HG02798 (cell line): ENCODE measurements around the gene UGT1A9.
"Not testable (repeated sequence)": the region's sequence is repeated elsewhere in the genome, so short reads cannot be mapped to it uniquely, and the experiment has no call there.

Experiments
- ATAC-seq: cut with Tn5 transposase; IDR thresholded peaks from one replicate; pipeline ENCODE4 v1.9.1; 2021; ENCODE audit warnings: mild to moderate bottlenecking; ENCODE audit not compliant: unreplicated experiment, poor library complexity

Gene UGT1A9

DNA sequence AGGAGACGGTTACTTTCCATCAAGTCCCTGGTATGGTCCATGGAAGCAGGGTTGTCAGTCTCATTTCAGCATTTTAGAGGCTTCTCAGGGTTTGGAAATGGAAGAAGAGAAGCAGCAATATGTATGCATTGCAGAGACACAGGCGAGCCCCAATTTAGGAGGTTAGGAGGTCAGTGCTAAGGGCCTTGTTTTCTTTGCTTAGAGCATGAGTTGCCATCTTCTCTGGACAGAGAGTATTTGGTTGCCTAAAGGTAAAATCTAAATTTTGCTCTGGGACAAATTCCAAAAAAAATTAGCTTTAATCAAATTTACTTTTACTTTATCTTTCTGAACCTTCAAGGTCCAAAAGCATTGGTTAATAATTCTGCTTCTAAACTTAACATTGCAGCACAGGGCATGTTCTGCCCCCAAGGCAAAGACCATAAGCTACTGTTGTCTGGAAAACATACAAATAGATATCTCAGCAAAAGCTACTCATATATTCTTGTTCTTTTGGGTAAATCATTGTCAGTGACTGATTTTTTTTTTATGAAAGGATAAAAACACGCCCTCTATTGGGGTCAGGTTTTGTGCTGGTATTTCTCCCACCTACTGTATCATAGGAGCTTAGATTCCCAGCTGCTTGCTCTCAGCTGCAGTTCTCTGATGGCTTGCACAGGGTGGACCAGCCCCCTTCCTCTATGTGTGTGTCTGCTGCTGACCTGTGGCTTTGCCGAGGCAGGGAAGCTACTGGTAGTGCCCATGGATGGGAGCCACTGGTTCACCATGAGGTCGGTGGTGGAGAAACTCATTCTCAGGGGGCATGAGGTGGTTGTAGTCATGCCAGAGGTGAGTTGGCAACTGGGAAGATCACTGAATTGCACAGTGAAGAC, at the start of gene UGT1A9:
TSS of gene UGT1A9 (plus strand) at position 609 of the 872 bp plus-strand sequence. CDS start at position 646, 37 bp downstream.
- ATAC-seq = no peak

DNA sequence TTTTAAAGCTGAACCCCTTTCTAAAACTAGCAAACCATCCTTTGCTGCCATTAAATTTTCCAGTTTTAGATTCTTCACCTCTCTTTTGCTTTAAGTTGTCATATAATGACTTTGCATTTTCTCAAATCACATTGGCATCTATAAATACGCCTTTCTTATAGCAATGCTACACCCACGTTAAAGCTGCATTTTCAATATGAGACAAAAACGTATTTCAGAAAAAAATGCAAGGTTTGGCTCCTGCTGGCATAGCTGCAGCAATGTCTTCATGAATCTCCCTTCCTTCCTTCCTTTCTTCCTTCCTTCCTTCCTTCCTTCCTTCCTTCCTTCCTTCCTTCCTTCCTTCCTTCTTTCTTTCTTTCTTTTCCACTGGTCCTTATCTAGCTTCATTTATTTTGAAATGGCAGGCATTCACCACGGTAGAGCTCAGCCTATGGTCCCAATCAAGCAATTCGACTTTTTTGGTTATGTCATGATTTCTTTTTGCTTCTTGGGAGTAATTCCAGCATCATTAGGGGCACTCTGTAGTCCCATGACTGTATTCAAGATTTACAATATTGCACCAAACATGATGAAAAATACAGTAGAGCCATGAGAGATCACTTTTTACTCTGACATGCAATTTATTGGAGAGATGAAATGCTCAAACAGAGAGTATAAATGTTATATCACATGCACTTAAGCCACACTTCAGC, 44.2 kb upstream of the UGT1A9 start:
- ATAC-seq = no peak

DNA sequence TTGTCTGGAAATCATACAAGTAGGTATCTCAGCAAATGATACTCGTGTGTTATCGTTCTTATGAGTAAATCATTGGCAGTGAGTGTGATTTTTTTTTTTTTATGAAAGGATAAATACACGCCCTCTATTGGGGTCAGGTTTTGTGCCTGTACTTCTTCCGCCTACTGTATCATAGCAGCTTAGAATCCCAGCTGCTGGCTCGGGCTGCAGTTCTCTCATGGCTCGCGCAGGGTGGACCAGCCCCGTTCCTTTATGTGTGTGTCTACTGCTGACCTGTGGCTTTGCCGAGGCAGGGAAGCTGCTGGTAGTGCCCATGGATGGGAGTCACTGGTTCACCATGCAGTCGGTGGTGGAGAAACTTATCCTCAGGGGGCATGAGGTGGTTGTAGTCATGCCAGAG, 35.4 kb upstream of the UGT1A9 start, which contains the start of gene UGT1A10:
TSS of gene UGT1A10 (plus strand) at position 143 of the 400 bp plus-strand sequence. CDS start at position 218, 75 bp downstream.
- not testable (repeated sequence) for ATAC-seq

DNA sequence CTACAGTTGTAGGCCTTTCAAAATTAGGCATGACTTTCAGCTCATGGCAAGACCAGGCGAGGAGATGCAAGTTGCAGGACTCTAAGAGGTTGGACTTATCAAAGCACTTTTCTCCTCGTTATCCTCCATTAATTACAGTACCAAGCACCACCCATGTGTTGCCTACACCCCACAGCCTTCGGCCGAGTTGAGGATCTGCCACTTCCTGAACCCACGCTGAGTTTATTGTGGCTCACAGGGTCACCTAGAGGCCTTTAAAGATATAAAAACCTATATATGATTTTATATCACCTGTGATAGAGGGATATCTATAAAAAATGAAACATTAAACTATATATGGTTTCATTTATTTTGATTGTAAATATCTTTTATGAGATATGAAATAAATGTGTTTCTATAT, 32.9 kb upstream of the UGT1A9 start:
- no peak for ATAC-seq

DNA sequence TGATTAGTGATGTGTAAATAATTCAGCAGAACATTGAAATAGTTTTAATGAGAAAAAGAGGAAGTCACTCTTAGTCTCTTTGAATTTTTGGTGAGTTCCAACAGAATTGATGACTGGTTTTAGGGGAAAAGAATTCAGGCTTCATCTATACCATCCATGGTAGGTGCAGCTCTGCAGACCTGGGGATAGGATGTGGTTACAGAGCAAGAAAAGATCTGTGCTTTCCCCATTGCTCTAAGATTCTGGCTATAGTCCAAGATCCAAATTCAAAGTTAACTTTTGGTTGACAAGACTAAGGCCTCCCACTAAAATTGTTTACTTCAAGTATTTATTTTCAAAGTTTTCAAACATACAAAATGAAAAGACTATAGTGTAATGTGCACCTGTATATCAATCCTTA, 31.8 kb upstream of the UGT1A9 start:
- no peak for ATAC-seq

DNA sequence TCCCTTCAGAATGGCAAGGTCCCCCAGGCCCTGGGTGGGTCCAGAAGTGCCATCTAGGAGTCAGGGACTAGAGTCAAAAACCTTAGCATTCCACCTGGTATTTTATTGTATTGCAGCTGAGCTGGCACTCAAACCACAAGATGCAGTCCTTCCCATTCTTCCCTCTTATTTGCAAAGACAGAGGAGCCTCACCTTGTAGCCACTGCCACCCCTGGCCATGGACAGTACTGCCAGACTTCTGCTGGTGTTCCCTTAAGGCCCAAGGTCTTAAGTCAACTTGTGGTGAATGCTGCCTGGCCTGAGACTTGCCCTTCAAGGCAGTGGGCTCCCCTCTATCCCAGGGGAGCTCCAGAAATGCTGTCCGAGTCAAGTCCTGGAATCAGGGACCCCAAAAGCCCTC, 28.6 kb upstream of the UGT1A9 start:
- no peak for ATAC-seq

DNA sequence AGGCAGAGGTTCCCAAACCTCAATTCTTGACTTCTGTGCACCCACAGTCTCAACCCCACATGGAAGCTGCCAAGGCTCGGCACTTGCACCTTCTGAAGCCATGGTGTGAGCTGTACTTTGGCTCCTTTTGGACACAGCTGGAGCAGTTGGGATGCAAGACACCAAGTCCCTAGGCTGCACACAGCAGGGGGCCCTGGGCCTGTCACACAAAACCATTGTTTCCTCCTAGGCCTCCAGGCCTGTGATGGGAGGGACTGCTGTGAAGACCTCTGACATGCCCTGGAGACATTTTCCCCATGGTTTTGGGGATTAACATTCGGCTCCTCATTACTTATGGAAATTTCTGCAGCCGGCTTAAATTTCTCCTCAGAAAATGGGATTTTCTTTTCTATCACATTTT, 25.7 kb upstream of the UGT1A9 start:
- ATAC-seq = not testable (repeated sequence)

DNA sequence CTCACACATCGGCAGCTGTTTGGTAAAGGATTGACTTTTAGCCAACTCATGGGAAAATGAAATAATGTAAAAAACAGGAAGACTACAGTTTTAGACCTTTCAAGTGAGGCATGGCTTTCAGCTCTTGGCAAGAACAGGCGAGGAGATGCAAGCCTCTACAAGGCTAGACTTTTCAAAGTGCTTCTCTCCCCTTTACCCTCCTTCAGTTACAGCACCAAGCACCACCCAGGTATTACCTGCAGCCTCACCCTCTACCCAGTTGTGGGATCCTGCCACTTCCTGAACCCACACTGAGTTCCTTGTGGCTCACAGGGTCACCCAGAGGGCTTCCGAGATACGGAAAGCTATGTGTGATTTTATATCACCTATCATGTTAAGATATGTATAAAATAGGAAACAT, 20.7 kb upstream of the UGT1A9 start:
- ATAC-seq = no peak

DNA sequence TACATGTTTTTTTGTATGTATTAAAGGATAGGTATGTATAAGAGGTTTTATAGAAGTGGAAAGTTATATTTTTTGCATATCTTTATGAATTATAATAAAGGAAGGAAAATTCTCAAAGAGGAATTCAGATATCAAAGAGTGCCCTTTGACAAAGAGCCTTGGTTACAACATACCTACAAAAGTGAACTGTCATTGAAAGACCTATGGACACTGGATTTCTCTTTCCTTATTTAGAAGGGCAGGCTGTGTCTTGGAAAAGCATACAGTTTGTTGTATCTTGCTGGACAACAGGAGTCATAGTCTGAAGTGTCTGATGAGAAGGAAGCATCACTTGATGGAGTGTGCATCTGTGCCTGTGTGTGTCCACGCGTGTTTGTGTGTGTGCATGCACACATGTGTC, 20.3 kb upstream of the UGT1A9 start:
- ATAC-seq = no peak

DNA sequence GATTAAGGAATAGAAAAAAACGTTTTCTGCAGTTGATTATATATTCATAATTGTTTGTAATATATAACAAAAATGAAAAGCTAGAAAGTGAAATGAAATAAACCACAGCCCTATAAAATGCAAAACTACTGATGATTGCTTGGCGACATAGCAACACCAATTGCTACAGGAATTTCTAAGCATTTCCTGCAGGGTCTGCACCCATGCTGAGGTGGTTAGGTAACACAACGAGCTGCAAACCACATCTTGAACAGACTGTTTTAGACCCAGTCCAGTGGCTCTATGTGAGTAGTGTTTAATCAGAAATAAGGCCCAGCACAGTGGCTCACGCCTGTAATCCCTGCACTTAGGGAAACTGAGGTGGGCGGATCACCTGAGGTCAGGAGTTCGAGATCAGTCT, 17.2 kb upstream of the UGT1A9 start:
- ATAC-seq = no peak

DNA sequence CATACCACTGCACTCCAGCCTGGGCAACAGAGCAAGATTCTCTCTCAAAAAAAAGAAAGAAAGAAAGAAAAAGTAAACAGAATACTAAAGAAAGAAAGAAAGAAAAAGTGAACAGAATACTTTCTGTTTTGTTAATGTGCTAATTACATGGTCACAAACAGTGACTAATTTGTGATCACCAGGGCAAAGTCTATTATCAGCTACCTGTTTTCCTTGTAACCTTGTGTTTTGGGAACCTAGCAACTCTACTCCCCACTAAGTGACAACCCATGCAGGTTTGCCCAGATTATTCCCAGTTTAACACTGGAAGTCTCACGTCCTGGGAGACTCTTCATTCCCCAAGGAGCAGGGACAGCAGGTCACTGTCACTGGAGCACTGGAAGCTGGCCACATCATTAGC, 16.7 kb upstream of the UGT1A9 start:
- ATAC-seq = no peak

DNA sequence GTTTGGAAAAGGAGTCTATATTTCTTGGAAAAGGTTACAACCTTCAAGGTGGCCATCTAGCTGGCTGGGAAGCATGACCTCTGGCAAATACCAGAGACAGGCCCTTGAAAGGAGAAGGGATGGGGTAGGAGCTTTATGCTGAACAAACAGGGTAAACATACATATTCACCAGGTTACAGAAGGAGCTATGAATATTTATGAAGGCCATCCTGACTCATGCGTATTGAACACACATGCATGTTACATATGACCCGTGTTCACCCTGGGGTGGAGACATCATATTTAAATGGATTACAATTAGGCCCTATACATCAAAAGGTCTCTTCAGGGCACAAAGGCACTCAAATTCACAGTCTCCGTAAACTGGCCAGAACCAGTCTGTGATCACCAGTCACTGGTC, 15.8 kb upstream of the UGT1A9 start:
- ATAC-seq = not testable (repeated sequence)

DNA sequence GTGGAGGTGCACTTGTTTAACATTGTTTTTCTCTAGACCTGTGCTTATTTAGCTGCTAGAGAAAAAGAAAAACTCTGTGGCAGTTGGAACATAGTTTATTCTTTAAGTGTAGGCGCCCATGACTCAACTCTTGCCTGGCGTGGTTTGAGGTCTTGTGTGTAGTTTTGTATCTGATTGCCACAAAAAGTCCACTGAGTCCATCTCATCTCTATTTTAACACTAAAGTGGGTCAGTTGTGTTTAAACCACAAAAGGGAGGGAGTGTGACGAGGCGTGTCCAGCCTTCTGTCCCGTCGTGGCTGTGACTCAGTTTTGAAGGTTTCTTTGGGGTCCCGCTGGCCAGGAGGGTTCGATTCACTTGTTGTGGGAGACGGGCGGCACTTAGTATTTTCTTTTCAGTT, 15.3 kb upstream of the UGT1A9 start:
- ATAC-seq = no peak

DNA sequence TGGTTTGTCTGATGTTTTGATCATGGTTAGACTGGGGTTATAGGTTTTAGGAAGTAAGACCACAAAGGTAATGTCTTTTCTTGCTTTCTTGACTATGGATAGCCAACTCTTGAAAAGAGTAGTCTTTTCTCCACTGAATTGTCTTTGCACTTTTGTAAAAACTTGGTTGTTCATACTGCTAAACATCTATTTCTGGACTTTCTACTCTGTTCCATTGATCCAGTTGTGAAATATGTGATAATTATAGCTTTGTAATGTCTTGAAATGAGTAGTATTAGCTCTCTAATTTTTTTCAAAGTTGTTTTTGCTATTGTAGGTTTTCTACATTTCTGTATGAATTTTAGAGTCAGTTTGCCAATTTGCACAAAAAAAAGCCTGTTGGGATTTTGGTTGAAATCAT, 13.1 kb upstream of the UGT1A9 start:
- no peak for ATAC-seq

DNA sequence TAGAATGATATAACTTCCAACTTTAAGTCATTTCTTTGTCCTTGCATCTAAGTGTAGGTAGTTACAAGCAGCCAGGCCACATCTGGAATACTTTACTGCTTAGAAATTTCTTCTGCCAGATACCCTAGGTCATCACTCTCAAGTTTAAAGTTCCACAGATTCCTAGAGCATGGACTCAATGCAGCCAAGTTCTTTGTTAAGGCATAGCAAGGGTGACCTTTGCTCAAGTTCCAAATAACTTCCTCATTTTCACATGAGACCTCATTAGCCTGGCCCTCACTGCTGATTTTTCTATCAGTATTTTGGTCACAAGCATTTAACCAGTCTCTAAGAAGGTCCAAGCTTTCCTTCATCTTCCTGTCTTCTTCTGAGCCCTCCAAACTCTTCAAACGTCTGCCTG, 7.8 kb upstream of the UGT1A9 start:
- no peak for ATAC-seq

DNA sequence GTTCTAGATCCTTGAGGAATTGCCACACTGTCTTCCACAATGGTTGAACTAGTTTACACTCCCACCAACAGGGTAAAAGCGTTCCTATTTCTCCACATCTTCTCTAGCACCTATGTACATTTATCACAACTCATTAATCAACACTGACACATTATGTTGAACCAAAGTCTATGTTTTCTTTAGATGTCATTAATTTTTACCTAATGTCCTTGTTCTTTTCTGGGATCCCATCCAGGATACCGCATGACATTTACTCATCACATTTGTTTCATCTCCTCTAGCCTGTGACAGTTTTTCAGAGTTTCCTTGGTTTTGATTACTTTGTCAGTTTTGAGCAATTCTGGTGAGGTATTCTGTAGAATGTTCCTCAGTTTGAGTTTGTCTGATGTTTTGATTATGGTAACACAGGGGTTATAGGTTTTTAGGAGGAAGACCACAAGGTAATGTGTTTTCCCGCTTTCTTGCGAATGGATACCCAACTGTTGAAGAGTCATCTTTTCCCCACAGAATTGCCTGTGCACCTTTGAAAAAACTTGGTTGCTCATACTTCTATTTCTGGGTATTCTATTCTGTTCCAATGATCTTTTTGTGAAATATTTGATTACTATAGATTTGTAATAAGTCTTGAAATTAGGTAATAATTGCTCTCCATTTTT, 3.0 kb upstream of the UGT1A9 start:
- ATAC-seq = no peak

DNA sequence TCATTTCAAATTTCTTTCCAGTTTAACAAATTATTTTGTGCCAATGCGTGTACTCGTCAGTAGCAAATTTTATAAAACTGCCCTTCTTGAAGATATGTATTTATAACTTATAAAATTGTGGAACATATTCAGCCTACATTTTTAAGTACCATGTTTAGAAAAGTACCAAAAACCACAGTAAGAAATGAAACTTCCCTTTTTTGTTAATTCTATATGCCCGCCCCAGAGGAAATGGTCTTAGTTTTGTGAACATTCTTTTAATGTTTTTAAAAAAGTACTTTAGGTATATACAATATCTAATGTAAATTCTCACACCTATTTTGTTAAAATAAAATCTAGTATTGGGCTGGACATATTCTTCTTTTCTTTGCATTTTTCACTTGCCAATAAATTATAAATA, 1.2 kb downstream of the UGT1A9 start:
- no peak for ATAC-seq

DNA sequence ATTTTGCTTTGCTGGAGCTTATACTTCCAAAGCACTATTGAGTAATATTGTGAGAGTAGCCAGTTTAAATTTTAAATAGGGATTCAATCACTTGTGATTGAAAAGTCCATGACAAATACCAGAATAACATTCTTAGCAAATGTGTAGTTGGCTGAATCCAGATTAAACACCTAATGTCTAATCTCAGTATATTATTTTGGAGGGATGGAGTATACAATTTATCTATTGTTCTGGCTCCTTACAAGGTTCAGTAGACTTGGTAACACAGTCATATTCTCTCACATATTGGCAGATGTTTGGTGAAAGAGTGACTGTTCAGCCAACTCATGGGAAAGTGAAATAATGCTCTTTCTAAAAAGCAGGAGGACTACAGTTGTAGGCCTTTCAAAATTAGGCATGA, 2.2 kb downstream of the UGT1A9 start:
- ATAC-seq = no peak

DNA sequence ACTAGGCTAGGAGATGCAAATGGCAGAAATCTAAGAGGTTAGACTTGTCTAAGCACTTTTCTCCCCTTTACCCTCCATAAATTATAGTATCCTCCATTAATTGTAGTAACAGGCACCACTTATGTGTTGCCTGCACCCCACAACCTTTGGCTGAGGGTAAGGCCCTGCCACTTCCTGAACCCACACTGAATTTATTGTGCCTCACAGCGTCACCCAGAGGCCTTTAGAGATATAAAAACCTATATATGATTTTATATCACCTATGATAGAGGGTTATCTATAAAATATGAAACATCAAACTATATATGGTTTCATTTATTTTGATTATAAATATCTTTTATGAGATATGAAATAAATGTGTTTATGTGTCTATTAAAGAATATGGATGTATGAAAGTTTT, 2.6 kb downstream of the UGT1A9 start:
- ATAC-seq = no peak

DNA sequence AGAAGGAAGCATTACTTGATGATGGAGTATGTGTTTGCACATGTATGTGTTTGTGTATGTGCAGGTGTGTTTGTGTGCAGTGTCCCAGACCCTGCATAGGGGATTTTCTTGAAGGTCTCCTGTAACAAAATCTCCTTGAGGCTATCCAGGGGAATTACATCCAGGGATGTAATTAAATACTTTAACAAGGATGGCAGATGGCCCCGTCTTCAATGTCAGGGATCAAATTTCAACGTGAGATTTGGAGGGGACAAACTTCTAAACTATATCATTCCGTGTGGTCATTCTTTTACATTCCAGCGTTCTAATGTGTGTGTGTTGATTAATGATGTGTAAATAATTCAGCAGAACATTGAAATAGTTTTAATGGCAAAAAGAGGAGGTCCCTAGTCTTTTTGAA, 3.3 kb downstream of the UGT1A9 start:
- no peak for ATAC-seq

DNA sequence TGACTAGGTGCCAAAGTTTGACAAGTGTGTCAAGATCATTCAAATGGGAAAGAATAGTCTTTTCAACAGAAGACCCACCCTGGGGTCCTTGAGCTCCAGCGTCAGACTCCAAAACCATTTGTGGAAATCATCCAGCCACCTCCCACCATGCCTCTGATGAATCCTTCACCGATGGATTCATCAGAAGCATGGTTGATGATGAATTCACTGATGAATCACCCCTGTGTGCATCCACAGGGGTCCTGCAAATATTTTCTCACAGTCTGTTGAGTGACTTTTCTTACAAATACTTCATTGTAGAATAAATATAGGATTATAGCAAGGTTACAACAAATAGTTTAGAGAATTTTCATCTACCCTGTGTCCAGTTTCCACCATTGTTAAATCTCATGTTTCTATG, 4.3 kb downstream of the UGT1A9 start:
- no peak for ATAC-seq
